ENCODE measurements around the gene HACD1.

DNA sequence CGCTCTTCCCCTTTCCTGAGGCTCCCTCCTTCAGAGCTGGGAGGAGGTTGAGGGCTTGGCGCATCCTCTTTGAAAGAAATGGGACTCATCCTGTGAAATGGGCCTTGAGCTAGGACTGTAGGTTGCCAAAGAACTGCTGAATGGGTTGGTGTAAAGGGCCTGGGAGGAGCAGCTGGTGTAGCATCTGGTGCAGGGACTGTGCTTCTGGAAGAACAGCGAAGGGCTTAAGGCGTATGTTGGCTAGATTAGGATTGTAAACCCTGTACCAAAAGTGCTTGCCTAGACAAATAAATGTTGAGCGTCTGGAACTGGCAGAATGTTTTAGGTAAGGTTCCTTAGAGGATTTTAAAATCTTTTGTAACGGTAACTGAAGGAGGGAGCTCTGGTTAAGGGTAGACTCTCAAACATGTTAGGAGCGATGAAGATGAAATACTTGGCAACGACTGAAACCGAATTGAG, 27.3 kb upstream of the HACD1 start:
- TF ChIP-seq, protein P1, sequence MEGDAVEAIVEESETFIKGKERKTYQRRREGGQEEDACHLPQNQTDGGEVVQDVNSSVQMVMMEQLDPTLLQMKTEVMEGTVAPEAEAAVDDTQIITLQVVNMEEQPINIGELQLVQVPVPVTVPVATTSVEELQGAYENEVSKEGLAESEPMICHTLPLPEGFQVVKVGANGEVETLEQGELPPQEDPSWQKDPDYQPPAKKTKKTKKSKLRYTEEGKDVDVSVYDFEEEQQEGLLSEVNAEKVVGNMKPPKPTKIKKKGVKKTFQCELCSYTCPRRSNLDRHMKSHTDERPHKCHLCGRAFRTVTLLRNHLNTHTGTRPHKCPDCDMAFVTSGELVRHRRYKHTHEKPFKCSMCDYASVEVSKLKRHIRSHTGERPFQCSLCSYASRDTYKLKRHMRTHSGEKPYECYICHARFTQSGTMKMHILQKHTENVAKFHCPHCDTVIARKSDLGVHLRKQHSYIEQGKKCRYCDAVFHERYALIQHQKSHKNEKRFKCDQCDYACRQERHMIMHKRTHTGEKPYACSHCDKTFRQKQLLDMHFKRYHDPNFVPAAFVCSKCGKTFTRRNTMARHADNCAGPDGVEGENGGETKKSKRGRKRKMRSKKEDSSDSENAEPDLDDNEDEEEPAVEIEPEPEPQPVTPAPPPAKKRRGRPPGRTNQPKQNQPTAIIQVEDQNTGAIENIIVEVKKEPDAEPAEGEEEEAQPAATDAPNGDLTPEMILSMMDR (IDR thresholded peaks at IDR 0.05; ENCODE audit: poor library complexity, severe bottlenecking), result no peak
- no peak for TF ChIP-seq TAF1 (IDR thresholded peaks at IDR 0.05; ENCODE audit: low read depth)
- no peak for TF ChIP-seq EP300 (conservative IDR thresholded peaks at IDR 0.05; ENCODE audit: poor library complexity, severe bottlenecking)
- TF ChIP-seq EZH2 (IDR thresholded peaks at IDR 0.05; ENCODE audit: borderline replicate concordance, insufficient read depth, low read length, poor library complexity, severe bottlenecking), result no peak
- no peak for TF ChIP-seq POLR2AphosphoS5 (IDR thresholded peaks at IDR 0.05)
